ENCODE measurements around the gene COBL.

The COBL gene

DNA sequence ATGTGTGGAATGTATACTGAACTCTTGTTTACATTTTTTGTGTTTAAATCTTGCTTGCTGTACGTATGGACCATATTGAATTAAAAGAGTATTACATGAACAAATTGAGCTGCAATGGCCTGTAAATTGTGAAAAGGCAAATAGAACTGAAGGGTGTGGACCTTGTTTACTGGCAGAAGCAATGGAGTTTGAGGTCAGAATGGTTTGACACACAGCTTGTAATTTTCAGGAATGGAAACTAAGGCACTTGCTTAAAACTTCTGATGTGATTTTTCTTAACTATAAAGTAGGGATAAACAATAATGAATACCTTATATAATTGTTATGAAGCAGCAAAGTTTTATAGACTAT lies 33.9 kb upstream of the COBL start:
- H3K4me1 ChIP-seq (ENCODE audit: control insufficient read depth, insufficient read depth, low read length) = no peaks in the 10 kb centered on the region
- no peak overlapping the region for H3K4me3 ChIP-seq (ENCODE audit: insufficient read depth, low read depth, low read length)
- H3K9me3 ChIP-seq (ENCODE audit: control insufficient read depth, low read length) = no peaks in the 10 kb centered on the region
- no peaks in the 10 kb centered on the region for H3K36me3 ChIP-seq (ENCODE audit: control insufficient read depth, insufficient read depth, low read length)
- H3K27ac ChIP-seq (ENCODE audit: insufficient read depth, low read depth, low read length, poor library complexity, severe bottlenecking) = no peak overlapping the region
- 88 to 95% methylated on average over 1 of the region's 1 CpG for WGBS, 2 experiments
- H3K27me3 ChIP-seq (ENCODE audit: control insufficient read depth, insufficient read depth, low read length, poor library complexity, severe bottlenecking) = no peaks in the 10 kb centered on the region

DNA sequence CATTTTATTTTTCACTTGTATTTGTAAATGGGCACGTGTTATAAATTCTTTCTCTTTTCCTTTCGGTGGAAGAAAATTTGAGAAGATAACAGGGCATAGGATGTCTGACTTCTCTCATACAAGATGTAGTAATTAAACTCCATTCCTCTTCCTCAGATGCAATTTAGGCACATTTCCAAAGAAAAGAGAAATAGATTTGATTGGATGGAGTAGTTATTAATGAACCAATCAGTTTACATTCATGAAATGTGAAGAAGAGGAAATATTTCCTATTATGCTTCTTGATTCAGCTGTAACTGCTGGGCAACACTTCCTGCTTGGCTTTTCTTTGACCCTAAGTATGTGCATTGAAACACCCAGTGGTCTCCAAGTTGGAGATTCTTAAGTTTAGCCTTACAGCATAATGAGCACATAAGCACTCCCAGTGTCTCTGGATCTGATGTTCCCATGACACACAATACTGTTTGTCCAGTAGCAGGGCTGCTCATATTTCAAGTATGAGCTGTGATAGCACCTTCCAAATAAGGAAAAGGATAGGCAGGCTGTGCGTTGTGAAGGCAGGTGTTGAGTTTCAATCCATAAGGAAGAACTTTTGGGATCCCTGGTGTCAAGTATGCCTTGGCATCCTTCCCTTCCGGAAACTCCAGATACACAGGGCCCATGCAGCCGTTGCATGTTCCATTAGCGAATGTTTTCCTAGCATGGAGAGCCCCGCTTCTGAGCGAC lies 33.4 kb upstream of the COBL start:
- Histone ChIP-seq H3K4me3 (ENCODE audit: insufficient read depth, low read depth, low read length) (no peak overlapping the region), H3K9me3 (ENCODE audit: control insufficient read depth, low read length) (no peaks in the 10 kb centered on the region), H3K27me3 (ENCODE audit: control insufficient read depth, insufficient read depth, low read length, poor library complexity, severe bottlenecking) (no peaks in the 10 kb centered on the region), H3K27ac (ENCODE audit: insufficient read depth, low read depth, low read length, poor library complexity, severe bottlenecking) (no peak overlapping the region), H3K36me3 (ENCODE audit: control insufficient read depth, insufficient read depth, low read length) (no peaks in the 10 kb centered on the region), H3K4me1 (ENCODE audit: control insufficient read depth, insufficient read depth, low read length) (no peaks in the 10 kb centered on the region)
- 88 to 90% methylated on average over 6 to 8 of the region's 8 CpGs for WGBS, 2 experiments

DNA sequence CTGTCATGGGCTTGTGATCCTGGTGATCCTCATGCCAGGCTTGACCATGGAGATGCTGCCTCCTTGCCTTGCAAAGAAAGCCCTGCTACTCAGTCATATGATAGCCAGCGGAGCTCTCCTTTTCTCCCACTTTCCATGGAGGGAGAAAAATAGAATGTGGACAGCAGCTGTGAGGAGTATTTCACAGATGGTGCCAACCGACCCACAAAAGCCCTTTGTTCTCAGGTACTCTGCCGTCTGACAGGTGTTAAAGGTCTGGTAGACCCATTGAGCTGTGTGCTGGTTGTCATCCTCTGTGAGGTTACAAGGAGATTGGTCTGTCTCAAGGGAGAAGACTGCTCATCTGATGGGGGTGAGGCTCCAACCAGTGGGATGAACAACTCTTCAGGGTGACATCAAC lies 29.5 kb upstream of the COBL start:
- Histone ChIP-seq H3K27ac (ENCODE audit: insufficient read depth, low read depth, low read length, poor library complexity, severe bottlenecking) (no peak overlapping the region), H3K36me3 (ENCODE audit: control insufficient read depth, insufficient read depth, low read length) (no peaks in the 10 kb centered on the region), H3K4me1 (ENCODE audit: control insufficient read depth, insufficient read depth, low read length) (no peaks in the 10 kb centered on the region), H3K4me3 (ENCODE audit: insufficient read depth, low read depth, low read length) (no peak overlapping the region), H3K9me3 (ENCODE audit: control insufficient read depth, low read length) (no peaks in the 10 kb centered on the region), H3K27me3 (ENCODE audit: control insufficient read depth, insufficient read depth, low read length, poor library complexity, severe bottlenecking) (no peaks in the 10 kb centered on the region)
- WGBS, 2 experiments = 85 to 88% methylated on average over 3 of the region's 3 CpGs

DNA sequence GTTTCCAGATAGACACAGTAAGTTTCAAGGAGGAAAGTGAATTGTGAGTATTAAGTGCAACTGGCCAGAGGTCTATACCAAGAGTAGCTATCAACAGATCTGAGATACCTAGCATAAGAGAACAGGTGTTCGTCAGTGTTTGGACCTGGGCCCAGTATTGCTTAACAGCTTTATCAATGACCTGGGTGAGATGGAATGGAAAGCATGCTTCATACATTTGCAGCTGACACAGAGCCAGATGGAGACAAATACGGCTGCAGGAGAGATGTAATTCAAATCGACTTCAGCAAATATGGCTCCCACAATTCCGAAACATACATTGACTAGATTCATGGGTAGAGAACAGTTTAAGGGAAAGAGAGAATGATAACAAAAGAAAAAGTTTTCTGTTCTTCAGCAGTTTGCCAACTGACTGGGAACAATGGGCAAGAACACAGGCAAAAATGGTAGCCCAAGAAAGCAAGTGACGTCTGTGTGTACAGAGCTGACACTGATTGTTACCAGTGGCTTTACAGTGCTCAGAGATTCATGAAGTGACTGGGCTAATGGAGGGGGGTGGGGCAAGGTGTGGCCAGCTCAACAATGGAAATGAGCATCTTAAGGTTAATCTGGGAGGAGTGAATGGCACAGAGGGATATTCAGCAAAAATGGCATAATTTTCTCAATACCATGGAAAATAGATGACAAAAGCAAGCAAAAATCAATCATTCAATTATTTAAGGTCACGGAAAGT lies 28.0 kb upstream of the COBL start:
- H3K27me3 ChIP-seq (ENCODE audit: control insufficient read depth, insufficient read depth, low read length, poor library complexity, severe bottlenecking) = no peaks in the 10 kb centered on the region
- H3K4me1 ChIP-seq (ENCODE audit: control insufficient read depth, insufficient read depth, low read length) = no peaks in the 10 kb centered on the region
- H3K4me3 ChIP-seq (ENCODE audit: insufficient read depth, low read depth, low read length) = no peak overlapping the region
- WGBS, 2 experiments = 96% methylated on average over 5 to 6 of the region's 6 CpGs
- H3K36me3 ChIP-seq (ENCODE audit: control insufficient read depth, insufficient read depth, low read length) = no peaks in the 10 kb centered on the region
- no peak overlapping the region for H3K27ac ChIP-seq (ENCODE audit: insufficient read depth, low read depth, low read length, poor library complexity, severe bottlenecking)
- H3K9me3 ChIP-seq (ENCODE audit: control insufficient read depth, low read length) = no peaks in the 10 kb centered on the region

DNA sequence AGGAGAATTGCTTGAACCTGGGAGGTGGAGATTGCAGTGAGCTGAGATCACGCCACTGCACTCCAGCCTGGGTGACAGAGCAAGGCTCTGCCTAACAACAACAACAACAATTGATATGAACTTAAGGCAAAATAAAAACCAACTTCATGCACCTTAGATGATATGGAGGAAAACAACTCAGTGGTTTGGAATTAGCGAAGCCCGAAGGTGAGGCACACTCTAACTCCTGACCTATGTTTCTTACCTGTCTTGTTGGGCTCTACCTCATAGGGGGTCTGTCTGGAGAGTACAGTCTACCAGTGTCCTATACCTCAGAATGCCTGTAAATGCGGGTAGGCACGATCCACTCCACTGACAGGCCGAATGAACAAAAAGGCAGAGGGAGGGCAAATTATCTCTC lies 24.3 kb upstream of the COBL start:
- no peaks in the 10 kb centered on the region for H3K9me3 ChIP-seq (ENCODE audit: control insufficient read depth, low read length)
- H3K4me3 ChIP-seq (ENCODE audit: insufficient read depth, low read depth, low read length) = no peak overlapping the region
- no peaks in the 10 kb centered on the region for H3K27me3 ChIP-seq (ENCODE audit: control insufficient read depth, insufficient read depth, low read length, poor library complexity, severe bottlenecking)
- no peaks in the 10 kb centered on the region for H3K4me1 ChIP-seq (ENCODE audit: control insufficient read depth, insufficient read depth, low read length)
- H3K36me3 ChIP-seq (ENCODE audit: control insufficient read depth, insufficient read depth, low read length) = no peaks in the 10 kb centered on the region
- WGBS, 2 experiments = 92% methylated on average over 6 of the region's 6 CpGs
- H3K27ac ChIP-seq (ENCODE audit: insufficient read depth, low read depth, low read length, poor library complexity, severe bottlenecking) = no peak overlapping the region

DNA sequence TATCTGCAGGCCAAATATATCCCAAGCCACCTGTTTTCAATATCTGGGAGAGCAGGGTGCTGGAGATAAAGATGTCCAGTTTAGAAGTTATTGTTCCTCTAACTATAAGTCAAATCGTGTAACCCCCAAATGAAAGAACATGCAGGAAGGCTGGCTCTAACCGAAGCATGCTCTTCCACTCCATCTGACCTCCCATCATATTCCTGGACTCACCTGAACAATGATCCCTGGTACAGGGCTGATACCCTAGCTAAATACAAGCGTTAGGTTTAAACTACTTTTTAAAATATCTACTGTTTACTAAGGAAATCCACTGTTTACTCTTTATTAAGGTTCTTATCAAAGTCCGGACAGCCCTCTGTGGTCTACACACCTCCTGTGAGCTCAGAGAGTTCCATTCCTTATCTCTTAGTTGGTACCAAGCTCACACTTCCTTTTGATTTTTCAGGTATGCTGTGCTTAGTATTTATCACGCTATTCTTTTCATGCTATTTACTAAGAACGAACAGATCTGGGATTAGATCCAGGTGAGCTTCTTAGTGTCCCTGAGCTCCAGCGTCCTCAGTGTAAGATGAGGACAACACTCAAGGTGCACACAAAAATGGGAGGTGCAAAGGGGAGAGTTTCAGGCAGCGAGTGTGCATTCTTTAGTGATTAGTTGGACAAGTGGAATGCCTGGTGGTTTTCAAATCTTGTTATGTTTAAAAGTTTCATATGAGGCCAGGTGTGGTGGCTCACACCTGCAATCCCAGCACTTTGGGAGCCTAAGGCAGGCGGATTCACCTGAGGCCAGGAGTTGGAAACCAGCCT lies 23.6 kb upstream of the COBL start:
- no peak overlapping the region for H3K4me3 ChIP-seq (ENCODE audit: insufficient read depth, low read depth, low read length)
- no peak overlapping the region for H3K27ac ChIP-seq (ENCODE audit: insufficient read depth, low read depth, low read length, poor library complexity, severe bottlenecking)
- 85 to 88% methylated on average over 9 of the region's 9 CpGs for WGBS, 2 experiments
- H3K4me1 ChIP-seq (ENCODE audit: control insufficient read depth, insufficient read depth, low read length) = no peaks in the 10 kb centered on the region
- H3K27me3 ChIP-seq (ENCODE audit: control insufficient read depth, insufficient read depth, low read length, poor library complexity, severe bottlenecking) = no peaks in the 10 kb centered on the region
- no peaks in the 10 kb centered on the region for H3K36me3 ChIP-seq (ENCODE audit: control insufficient read depth, insufficient read depth, low read length)
- H3K9me3 ChIP-seq (ENCODE audit: control insufficient read depth, low read length) = no peaks in the 10 kb centered on the region

DNA sequence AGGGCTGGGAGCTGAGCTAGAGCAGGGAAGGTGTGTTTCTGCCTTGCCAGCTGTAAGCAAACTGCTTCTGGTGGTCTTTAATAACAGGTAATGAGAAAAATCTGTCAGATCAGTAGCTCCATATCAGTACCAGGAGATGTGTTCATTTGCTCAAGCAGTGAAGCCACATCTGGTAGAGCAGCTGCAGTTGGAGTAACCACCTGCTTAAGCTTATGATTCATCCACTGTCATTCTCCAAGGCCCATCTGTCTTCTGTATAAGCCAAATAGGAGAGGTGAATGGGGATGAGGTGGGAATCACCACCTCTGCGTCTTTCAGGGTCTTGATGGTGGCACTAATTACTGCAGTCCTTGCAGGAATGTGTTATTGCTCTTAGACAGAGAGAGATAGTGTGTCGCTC lies 18.4 kb upstream of the COBL start:
- Histone ChIP-seq H3K27me3 (ENCODE audit: control insufficient read depth, insufficient read depth, low read length, poor library complexity, severe bottlenecking) (no peaks in the 10 kb centered on the region), H3K27ac (ENCODE audit: insufficient read depth, low read depth, low read length, poor library complexity, severe bottlenecking) (no peak overlapping the region), H3K4me3 (ENCODE audit: insufficient read depth, low read depth, low read length) (no peak overlapping the region), H3K4me1 (ENCODE audit: control insufficient read depth, insufficient read depth, low read length) (no peaks in the 10 kb centered on the region), H3K36me3 (ENCODE audit: control insufficient read depth, insufficient read depth, low read length) (no peaks in the 10 kb centered on the region), H3K9me3 (ENCODE audit: control insufficient read depth, low read length) (no peaks in the 10 kb centered on the region)
- 97 to 98% methylated on average over 2 of the region's 2 CpGs for WGBS, 2 experiments

DNA sequence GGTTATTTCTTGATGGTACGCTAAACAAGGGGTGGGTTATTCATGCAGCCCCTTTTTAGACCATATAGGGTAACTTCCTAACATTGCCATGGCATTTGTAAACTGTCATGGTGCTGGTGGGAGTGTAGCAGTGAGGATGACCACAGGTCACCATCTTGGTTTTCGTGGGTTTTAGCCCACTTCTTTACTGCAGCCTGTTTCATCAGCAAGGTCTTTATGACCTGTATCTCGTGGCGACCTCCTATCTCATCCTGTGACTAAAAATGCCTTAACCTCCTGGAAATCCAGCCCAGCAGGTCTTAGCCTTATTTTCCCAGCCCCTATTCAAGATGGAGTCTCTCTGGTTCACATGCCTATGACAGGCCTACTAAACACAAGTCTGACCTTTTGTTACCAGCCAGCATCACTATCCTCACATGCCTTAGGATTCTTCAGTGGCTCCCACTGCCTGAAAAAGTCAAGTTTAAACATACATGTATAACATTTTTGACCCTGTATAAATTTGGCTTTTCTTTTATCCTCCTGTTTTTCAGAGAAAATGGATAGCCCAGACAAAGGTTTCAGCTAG lies 13.2 kb upstream of the COBL start:
- no peaks in the 10 kb centered on the region for H3K9me3 ChIP-seq (ENCODE audit: control insufficient read depth, low read length)
- no peaks in the 10 kb centered on the region for H3K27me3 ChIP-seq (ENCODE audit: control insufficient read depth, insufficient read depth, low read length, poor library complexity, severe bottlenecking)
- no peak overlapping the region for H3K4me3 ChIP-seq (ENCODE audit: insufficient read depth, low read depth, low read length)
- peaks cover 4% of the 10 kb centered on the region for H3K4me1 ChIP-seq (ENCODE audit: control insufficient read depth, insufficient read depth, low read length)
- no peaks in the 10 kb centered on the region for H3K36me3 ChIP-seq (ENCODE audit: control insufficient read depth, insufficient read depth, low read length)
- 92 to 93% methylated on average over 4 of the region's 4 CpGs for WGBS, 2 experiments
- H3K27ac ChIP-seq (ENCODE audit: insufficient read depth, low read depth, low read length, poor library complexity, severe bottlenecking) = no peak overlapping the region

DNA sequence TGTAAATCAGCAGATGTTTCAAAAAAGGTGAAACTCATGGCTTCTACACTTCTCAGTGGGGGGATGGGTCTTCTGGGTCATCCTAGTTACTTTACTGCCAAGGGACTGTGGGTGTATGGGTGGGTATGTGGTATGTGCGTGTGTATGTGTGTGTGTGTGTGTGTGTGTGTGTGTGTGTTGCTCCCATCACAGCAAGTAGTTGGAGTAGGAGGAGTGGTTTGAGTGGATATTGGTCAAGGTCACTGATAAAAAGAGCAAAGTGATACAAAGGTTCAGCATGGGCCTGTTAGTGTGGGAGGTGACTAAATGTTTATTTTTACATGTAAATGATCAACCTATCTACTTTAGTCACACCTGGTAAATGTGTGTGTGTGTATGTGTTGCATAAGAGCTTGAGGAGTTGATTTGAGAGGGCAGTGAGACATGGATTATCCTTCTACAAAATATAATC lies 11.8 kb upstream of the COBL start:
- Histone ChIP-seq H3K27ac (ENCODE audit: insufficient read depth, low read depth, low read length, poor library complexity, severe bottlenecking) (no peak overlapping the region), H3K27me3 (ENCODE audit: control insufficient read depth, insufficient read depth, low read length, poor library complexity, severe bottlenecking) (no peaks in the 10 kb centered on the region)
- 81 to 90% methylated on average over 1 of the region's 1 CpG for WGBS, 2 experiments

DNA sequence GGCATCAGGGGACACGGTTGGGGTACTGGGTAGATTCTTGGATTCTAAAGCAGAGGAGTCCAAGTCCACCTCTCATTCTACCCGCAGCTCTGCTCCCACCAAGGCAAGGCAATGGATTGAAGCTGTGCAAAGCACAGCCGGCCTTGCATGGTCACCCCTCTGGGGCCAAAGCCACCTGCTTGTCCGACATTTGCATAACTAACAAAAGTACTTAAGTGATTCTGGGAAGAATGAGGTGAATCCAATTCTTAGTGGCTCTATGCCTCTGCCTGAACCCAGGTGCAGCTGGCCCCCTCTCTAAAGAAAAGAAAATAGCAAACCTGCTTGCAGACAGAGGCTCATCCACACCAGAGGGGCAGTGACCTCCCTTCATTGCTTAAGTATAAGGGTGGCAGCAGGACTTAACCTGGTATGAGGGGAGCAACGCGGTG lies 10.7 kb upstream of the COBL start:
- WGBS, 2 experiments = 6% methylated on average over 6 of the region's 6 CpGs
- H3K27ac ChIP-seq (ENCODE audit: insufficient read depth, low read depth, low read length, poor library complexity, severe bottlenecking) = no peak overlapping the region
- peaks cover 7% of the 10 kb centered on the region for H3K4me1 ChIP-seq (ENCODE audit: control insufficient read depth, insufficient read depth, low read length)

More for the DNA sequence above, 11.8 kb upstream of the COBL start:
- no peak overlapping the region for H3K4me3 ChIP-seq (ENCODE audit: insufficient read depth, low read depth, low read length)
- H3K4me1 ChIP-seq (ENCODE audit: control insufficient read depth, insufficient read depth, low read length) = peaks cover 7% of the 10 kb centered on the region
- H3K36me3 ChIP-seq (ENCODE audit: control insufficient read depth, insufficient read depth, low read length) = no peaks in the 10 kb centered on the region
- no peaks in the 10 kb centered on the region for H3K9me3 ChIP-seq (ENCODE audit: control insufficient read depth, low read length)

More for the DNA sequence above, 10.7 kb upstream of the COBL start:
- Histone ChIP-seq H3K36me3 (ENCODE audit: control insufficient read depth, insufficient read depth, low read length) (no peaks in the 10 kb centered on the region), H3K27me3 (ENCODE audit: control insufficient read depth, insufficient read depth, low read length, poor library complexity, severe bottlenecking) (no peaks in the 10 kb centered on the region), H3K4me3 (ENCODE audit: insufficient read depth, low read depth, low read length) (no peak overlapping the region), H3K9me3 (ENCODE audit: control insufficient read depth, low read length) (no peaks in the 10 kb centered on the region)
